Posterior cingulate gyrus (tissue), 11 donors: ENCODE data around the gene CEP68.
"Not testable (repeated sequence)": the region's sequence is repeated elsewhere in the genome, so short reads cannot be mapped to it uniquely, and the experiment has no call there.

ENCODE experiments used
- DNase-seq, 10 donors: peaks; one replicate each; pipeline versions ENCODE4 v3.0.0 to v3.0.0-alpha.2; 2020 to 2021; ENCODE audit warnings: mixed read lengths in 3 of 10
- intact Hi-C: fragments of 100-400 bp; cut with DNase I; formaldehyde crosslinking; loops from one replicate; pipeline ENCODE4 v1.15.1; 2023

Gene CEP68

GRCh38 chr2:65030476-65031332 is 25.5 kb upstream of the CEP68 start:
- intact Hi-C loops: loop anchor here (5.0 kb wide), 1 partner anchor 33 kb away; no protein-coding TSS in a partner anchor
- DNase-seq: no peak

GRCh38 chr2:65031341-65032018 is 24.7 kb upstream of the CEP68 start:
- intact Hi-C loops: loop anchor here (2.0 to 5.0 kb wide), 2 partner anchors 34 to 115 kb away; no protein-coding TSS in a partner anchor
- no peak for DNase-seq

DNA sequence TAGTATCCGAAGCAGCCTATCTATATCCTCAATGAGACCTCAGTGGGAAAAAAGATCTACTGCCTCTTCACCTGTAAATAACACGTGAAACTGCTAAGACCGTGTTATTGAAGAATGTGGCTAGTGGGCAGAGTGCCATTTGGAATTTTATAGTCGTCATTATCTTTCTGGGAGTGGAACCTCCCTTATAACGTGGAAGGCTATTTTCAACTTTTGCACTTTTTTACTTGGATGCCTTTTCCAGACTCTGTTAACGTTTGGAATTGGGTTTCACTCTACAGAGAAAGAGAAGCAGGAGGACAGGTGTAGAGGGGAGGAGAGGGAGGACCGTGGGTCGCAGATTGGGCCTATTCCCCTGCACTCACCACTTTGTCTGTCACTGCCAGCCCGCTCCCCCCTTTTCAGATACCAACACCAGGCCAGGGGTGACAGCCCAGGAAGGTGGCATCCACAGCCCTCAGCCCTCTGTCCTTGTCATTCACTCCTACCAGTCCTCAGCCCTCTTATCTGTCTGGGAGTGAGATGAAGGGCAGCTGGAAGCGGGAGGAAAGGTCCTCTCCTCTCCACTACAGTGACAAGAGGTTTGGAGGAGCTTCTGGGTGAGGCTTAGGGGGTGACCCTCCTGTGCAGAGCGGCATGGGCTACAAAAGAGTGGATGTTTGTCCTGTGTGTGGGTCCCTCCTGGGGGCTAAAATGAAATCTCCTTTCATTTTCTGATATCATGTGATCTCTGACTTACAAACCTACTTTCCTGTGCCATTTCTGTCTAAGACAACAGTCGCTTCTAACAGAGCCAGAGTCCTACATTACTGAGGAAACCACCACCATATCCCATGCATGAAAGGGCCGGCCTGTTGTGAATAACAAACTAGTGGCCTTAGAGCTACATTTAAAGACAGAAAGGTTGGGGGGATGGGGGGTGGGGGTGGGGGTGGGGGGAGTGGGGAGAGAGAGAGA is 23.9 kb upstream of the CEP68 start:
- intact Hi-C loops: loop anchor here (2.0 to 5.0 kb wide), 2 partner anchors 35 to 115 kb away; no protein-coding TSS in a partner anchor
- DNase-seq: no peak

- intact Hi-C loops: loop anchor here (2.0 to 5.0 kb wide), 2 partner anchors 36 to 116 kb away; no protein-coding TSS in a partner anchor
- DNase-seq: no peak
Measured at GRCh38 chr2:65033178-65033577, 23.0 kb upstream of the CEP68 start.

DNA sequence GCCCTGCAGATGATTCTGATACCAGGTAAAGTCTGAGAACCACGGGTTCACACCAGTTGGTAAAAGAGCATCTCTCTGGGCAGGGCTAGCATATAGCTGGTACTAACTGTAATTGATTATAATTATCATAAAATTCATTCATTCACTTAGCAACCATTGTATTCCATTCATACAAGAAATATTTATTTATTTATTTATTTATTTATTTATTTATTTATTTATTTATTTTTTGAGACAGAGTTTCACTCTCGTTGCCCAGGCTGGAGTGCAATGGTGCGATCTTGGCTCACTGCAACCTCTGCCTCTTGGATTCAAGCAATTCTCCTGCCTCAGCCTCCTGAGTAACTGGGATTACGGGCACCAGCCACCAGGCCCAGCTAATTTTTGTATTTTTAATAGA is 22.5 kb upstream of the CEP68 start:
- intact Hi-C loops: loop anchor here (2.0 to 5.0 kb wide), 2 partner anchors 36 to 117 kb away; no protein-coding TSS in a partner anchor
- not testable (repeated sequence) for DNase-seq

DNA sequence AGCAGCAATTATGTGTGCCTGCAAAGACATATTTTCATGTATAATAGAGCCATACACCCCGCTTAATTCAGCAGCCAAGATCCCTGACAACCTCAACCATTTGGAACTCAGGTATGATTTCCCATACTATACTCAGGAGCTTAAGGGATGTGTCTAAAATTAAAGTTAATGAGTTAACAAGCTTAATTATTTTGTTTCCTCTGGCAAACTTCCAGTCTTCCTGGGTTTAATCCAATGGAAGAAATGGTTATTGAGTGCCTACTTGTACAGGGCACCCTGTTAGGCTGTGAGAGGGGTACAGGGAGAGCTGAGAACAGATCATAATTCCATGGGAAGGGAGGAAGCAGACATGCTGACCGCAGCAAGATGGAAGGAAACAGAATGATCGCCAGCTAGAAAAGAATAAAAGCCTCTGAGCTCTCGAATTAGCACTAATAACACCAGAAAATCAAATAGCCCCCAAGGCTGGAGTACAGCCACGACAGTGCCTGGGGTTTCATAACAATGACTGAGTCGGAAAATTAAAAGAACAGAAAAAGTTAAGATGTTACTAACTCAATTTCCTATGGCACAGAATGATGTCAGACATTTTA is 20.8 kb upstream of the CEP68 start:
- intact Hi-C loops: no loop called here
- DNase-seq: no peak

DNA sequence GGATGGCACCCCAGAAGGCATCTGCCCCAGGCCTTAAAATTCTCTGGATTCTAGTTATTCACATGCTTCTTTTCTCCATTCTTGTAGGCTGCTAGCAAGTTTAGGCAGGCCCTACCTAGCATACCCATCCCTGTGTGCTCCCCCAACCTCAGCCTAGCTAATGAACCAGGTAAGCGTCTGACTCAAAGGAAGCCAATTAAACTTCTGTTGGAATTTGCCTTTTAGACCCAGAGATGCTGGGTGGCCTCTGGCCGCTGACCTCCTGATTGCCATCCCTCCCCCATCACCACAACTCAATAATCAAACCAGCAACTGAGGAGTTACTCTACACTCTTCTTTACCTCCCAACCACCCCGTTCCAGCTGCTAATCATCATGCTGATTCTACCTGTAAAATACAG is 19.0 kb upstream of the CEP68 start:
- DNase-seq: no peak
- intact Hi-C loops: no loop called here

DNA sequence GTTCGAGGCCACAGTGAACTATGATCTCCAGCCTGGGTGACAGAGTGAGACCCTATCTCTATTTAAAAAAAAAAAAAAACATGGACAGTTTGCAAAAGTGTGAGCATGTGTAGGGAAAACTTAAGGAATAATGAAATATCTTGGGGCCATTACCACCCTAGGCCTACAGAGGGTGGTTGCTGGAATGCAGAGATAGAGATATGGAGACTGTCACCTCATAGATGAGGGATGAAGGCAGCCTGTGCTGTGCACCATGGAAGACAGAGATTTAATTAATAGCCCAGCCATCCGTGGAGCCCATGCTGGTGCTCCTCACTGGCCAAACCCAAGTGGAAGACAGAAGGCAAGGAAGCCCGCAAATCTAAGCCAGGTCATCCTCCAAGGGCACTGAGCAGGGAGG is 16.6 kb upstream of the CEP68 start:
- intact Hi-C loops: loop anchor here (2.0 to 10.0 kb wide), 2 partner anchors 123 to 705 kb away; no protein-coding TSS in a partner anchor
- DNase-seq: no peak

- intact Hi-C loops: loop anchor here (2.0 to 10.0 kb wide), 2 partner anchors 124 to 706 kb away; no protein-coding TSS in a partner anchor
Measured at GRCh38 chr2:65040400-65041261, 15.6 kb upstream of the CEP68 start.

GRCh38 chr2:65043001-65043400 is 13.2 kb upstream of the CEP68 start:
- no peak for DNase-seq
- intact Hi-C loops: loop anchor here (10.0 kb wide), 1 partner anchor 708 kb away; no protein-coding TSS in a partner anchor

More at GRCh38 chr2:65040400-65041261, 15.6 kb upstream of the CEP68 start:
- peak; percentile 74 to 97 (median 86) for DNase-seq

- no peak for DNase-seq
- intact Hi-C loops: loop anchor here (10.0 kb wide), 1 partner anchor 709 kb away; no protein-coding TSS in a partner anchor
Measured at GRCh38 chr2:65044097-65044735, 12.0 kb upstream of the CEP68 start.

- intact Hi-C loops: loop anchor here (10.0 kb wide), 1 partner anchor 711 kb away; no protein-coding TSS in a partner anchor
- DNase-seq: no peak
Measured at GRCh38 chr2:65045651-65046050, 10.6 kb upstream of the CEP68 start.

DNA sequence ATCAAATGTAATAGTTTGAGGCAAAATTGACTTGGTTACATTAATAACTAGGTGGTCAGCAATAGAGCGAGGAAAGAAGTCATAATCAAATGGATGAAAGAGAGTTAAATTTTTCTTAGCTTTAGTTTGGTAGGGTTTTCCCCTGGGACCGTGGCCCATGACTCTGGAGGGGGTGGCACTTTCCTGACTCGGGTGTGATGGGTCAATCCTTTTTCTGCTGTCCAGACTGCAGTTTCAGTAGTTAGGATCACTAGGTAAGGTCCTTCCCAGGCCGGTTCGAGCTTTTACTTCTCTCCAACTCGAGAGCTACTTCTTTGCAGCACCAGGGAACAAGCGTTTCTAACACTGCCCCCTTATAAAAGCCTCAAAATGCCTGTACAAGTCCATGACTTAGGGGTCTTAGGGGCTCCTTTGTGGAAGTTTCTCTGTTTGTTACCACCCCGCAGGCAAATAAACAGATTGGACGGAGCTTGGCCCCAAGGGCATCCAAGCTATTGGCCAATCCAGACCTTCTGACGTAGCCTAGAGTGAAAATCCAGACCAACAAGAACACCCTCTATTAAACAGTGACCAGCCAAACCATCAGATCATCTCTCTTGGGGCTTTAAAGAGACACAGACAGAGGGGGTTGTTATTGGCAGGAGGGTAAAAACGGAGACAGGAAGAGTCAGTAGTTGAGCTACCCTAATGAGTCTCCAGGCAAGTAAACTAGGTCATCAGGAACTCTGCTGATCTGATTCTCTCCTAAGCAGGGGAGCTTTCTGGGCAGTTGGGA is 9.4 kb upstream of the CEP68 start:
- DNase-seq: no peak
- intact Hi-C loops: loop anchor here (10.0 kb wide), 1 partner anchor 712 kb away; no protein-coding TSS in a partner anchor

DNA sequence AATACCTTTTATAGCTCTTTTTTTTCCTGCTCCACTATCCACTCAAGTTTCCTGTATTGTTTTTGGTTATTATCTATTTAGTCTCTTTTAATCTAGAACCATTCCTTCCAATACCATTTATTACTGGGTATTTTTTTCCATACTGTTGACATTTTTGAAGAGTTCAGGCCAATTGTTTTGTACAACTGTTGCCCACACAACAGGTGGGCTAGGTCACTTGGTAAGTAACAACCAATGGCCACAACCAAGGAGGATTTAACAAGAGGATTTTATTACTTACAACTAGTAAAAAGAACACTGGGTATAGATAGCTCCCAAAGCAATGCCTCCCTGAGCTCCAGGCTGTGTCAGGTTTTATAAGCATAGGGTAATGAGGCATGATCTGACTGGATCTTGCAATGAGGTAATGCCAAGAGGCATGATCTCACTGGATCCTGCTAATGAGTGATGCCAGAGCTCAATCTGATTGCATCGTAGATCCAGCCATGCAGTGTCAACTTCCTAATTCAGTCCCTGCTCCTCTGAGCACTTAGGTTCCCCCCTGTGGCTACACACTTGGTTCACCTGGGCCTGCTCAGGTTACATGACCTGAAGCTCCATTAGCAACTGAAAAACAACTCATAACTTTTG is 7.1 kb upstream of the CEP68 start:
- intact Hi-C loops: loop anchor here (10.0 kb wide), 1 partner anchor 714 kb away; no protein-coding TSS in a partner anchor
- DNase-seq: no peak

- DNase-seq: no peak
- intact Hi-C loops: no loop called here
Measured at GRCh38 chr2:65050931-65051330, 5.3 kb upstream of the CEP68 start.

DNA sequence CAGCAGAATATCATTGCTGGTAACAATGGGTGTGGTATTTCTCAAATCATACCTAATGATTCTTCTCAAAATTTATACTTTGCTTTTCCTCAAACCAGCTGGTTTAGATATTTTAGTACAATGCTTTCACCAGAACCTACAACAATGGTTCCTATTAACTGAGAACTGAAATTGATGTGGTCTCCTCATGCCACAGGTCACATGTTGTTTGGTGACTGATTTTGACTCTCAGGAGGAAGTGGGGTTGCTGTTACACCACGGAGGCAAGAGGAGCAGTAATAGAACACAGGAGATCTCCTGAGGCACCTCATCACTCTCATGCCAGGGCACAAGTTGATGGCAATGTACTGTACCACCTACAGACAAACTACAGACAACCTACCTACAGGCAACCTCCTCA is 3.0 kb upstream of the CEP68 start:
- DNase-seq: no peak
- intact Hi-C loops: no loop called here
